ENCODE measurements around the gene ITGAL. TPM values are rescaled to one million over a fixed set of nuclear protein-coding genes. Genes with fewer than 3 reads are reported as not detected.

Gene ITGAL
- total RNA-seq, 1 experiment from 2014 or later, result not detected

Other genes with a start within 250 kb of the ITGAL start
- gene NPIPB13, start 224.3 kb upstream of the ITGAL start, total RNA-seq (2014; rRNA removed; shearing (Covaris generic)), result not detected in 2 replicates
- gene CD2BP2, start 117.4 kb upstream of the ITGAL start, total RNA-seq (2014; rRNA removed; shearing (Covaris generic)), result 55.8 and 60.7 TPM in 2 replicates
- gene TBC1D10B, start 102.2 kb upstream of the ITGAL start, total RNA-seq (2014; rRNA removed; shearing (Covaris generic)), result 25.8 and 42.5 TPM in 2 replicates
- gene MYL11, start 97.9 kb upstream of the ITGAL start, total RNA-seq (2014; rRNA removed; shearing (Covaris generic)), result not detected in 2 replicates
- not detected in 2 replicates for gene SEPTIN1, start 90.2 kb upstream of the ITGAL start, total RNA-seq (2014; rRNA removed; shearing (Covaris generic))
- gene ZNF48, start 77.3 kb upstream of the ITGAL start, total RNA-seq (2014; rRNA removed; shearing (Covaris generic)), result 9.6 and 17.3 TPM in 2 replicates
- 27.0 and 51.8 TPM in 2 replicates for gene ZNF771, start 65.1 kb upstream of the ITGAL start, total RNA-seq (2014; rRNA removed; shearing (Covaris generic))
- 10.5 and 31.6 TPM in 2 replicates for gene DCTPP1, start 42.7 kb upstream of the ITGAL start, total RNA-seq (2014; rRNA removed; shearing (Covaris generic))
- 4.3 and 8.2 TPM in 2 replicates for gene SEPHS2, start 26.9 kb upstream of the ITGAL start, total RNA-seq (2014; rRNA removed; shearing (Covaris generic))
- gene ZNF768, start 53.8 kb downstream of the ITGAL start, total RNA-seq (2014; rRNA removed; shearing (Covaris generic)), result 35.6 and 41.1 TPM in 2 replicates
- gene ZNF747, start 62.1 kb downstream of the ITGAL start, total RNA-seq (2014; rRNA removed; shearing (Covaris generic)), result 3.6 and 5.1 TPM in 2 replicates
- gene ZNF764, start 85.6 kb downstream of the ITGAL start, total RNA-seq (2014; rRNA removed; shearing (Covaris generic)), result 5.8 and 8.1 TPM in 2 replicates
- gene ZNF688, start 99.0 kb downstream of the ITGAL start, total RNA-seq (2014; rRNA removed; shearing (Covaris generic)), result 6.4 and 7.3 TPM in 2 replicates
- 4.6 and 6.8 TPM in 2 replicates for gene ZNF785, start 113.0 kb downstream of the ITGAL start, total RNA-seq (2014; rRNA removed; shearing (Covaris generic))
- gene ZNF689, start 137.6 kb downstream of the ITGAL start, total RNA-seq (2014; rRNA removed; shearing (Covaris generic)), result 8.1 and 9.8 TPM in 2 replicates
- 6.1 and 8.2 TPM in 2 replicates for gene PRR14, start 178.2 kb downstream of the ITGAL start, total RNA-seq (2014; rRNA removed; shearing (Covaris generic))
- 7.6 and 13.6 TPM in 2 replicates for gene FBRS, start 185.7 kb downstream of the ITGAL start, total RNA-seq (2014; rRNA removed; shearing (Covaris generic))
- 9.4 and 14.3 TPM in 2 replicates for gene SRCAP, start 226.4 kb downstream of the ITGAL start, total RNA-seq (2014; rRNA removed; shearing (Covaris generic))

All from SJSA1 (cell line).